Suprapubic skin (tissue), 4 donors: Measurements from ENCODE around the gene PUM1. TPM values are rescaled to one million over a fixed set of nuclear protein-coding genes. Genes with fewer than 3 reads are reported as not detected.
"Not testable (repeated sequence)": the region's sequence is repeated elsewhere in the genome, so short reads cannot be mapped to it uniquely, and the experiment has no call there.

Experiments
- DNase-seq, 2 donors: peaks; one replicate each; pipeline ENCODE4 v3.0.0-alpha.2; 2019; ENCODE audit warnings: low spot score in 2 of 2
- H3K27ac ChIP-seq: fragments of 200-600 bp; sonication (generic); one replicate; pipeline ENCODE4 v1.5.1; 2019
- H3K27me3 ChIP-seq: fragments of 200-600 bp; sonication (generic); one replicate; pipeline ENCODE4 v1.5.1; 2019
- H3K36me3 ChIP-seq: fragments of 200-600 bp; sonication (generic); one replicate; pipeline ENCODE4 v1.5.1; 2019
- H3K4me1 ChIP-seq: fragments of 200-600 bp; sonication (generic); one replicate; pipeline ENCODE4 v1.5.1; 2019
- H3K4me3 ChIP-seq: fragments of 200-600 bp; sonication (generic); one replicate; pipeline ENCODE4 v1.5.1; 2019; ENCODE audit warnings: mild to moderate bottlenecking
- H3K9me3 ChIP-seq: fragments of 200-600 bp; sonication (generic); one replicate; pipeline ENCODE4 v1.5.1; 2019
- EP300 ChIP-seq: sonication (generic); formaldehyde crosslinking; IDR thresholded peaks from one replicate; pipeline ENCODE4 v1.6.1; 2017; ENCODE audit warnings: antibody characterized with exemption
- POLR2A ChIP-seq, 2 donors: fragments of 450-650 bp; IDR thresholded peaks; one replicate each; pipeline ENCODE4 v1.6.1; 2017; ENCODE audit warnings: antibody characterized with exemption in 2 of 2, mild to moderate bottlenecking in 2 of 2, moderate library complexity in 2 of 2
- POLR2AphosphoS5 ChIP-seq, 3 donors: sonication (generic); formaldehyde crosslinking; IDR thresholded peaks; one replicate each; pipeline ENCODE4 v1.6.1; 2017; ENCODE audit warnings: antibody characterized with exemption in 3 of 3
- WGBS: methylation state at CpG from one replicate; pipeline ENCODE4 v1.1.5; 2018; 5-methylcytosine and 5-hydroxymethylcytosine counted together
- total RNA-seq, 4 donors: library from RNA; depleted of rRNA; stranded (reverse); fragments of >200 nt; gene quantifications; one replicate each; pipeline ENCODE4 v1.1.0, GENCODE V29; 2016
- TF ChIP-seq, protein P1 (sequence below), 2 donors: fragments of 200-600 bp in 1 of 2; fragments of 450-650 bp in 1 of 2; sonication (generic) in 1 of 2; IDR thresholded peaks; one replicate each; pipeline ENCODE4 v1.5.1; 2016 to 2019; ENCODE audit warnings: antibody characterized with exemption in 2 of 2, mild to moderate bottlenecking in 1 of 2, moderate library complexity in 1 of 2

PUM1 gene
- total RNA-seq, 4 donors from 2014 or later: 100 to 132 (median 110) TPM

DNA sequence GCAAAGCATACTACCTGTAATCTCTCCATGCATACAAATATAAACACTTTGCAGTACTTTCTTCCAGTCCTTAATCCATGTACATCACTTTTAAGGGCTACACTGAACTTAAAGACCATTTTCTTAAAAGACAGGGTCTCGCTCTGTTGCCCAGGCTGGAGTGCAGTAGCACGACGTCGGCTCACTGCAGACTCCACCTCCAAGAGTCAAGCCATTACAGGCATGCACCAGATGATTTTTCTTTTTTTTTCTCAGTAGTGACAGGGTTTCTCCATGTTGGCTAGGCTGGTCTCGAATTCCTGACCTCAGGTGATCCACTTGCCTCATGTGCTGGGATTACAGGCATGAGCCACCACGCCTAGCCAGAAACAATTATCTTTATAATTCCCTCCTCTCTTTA is 22.9 kb downstream of the PUM1 start:
- Histone ChIP-seq H3K27me3 (no peaks in the 10 kb centered on the region), H3K4me1 (peaks cover 22% of the 10 kb centered on the region), H3K4me3 (no peak overlapping the region), H3K27ac (no peak overlapping the region), H3K36me3 (peaks cover 3% of the 10 kb centered on the region), H3K9me3 (no peaks in the 10 kb centered on the region)
- no peak for TF ChIP-seq POLR2AphosphoS5 (IDR thresholded peaks at IDR 0.05)
- no peak for TF ChIP-seq EP300
- TF ChIP-seq POLR2A (IDR thresholded peaks at IDR 0.05): no peak
- TF ChIP-seq, protein P1, sequence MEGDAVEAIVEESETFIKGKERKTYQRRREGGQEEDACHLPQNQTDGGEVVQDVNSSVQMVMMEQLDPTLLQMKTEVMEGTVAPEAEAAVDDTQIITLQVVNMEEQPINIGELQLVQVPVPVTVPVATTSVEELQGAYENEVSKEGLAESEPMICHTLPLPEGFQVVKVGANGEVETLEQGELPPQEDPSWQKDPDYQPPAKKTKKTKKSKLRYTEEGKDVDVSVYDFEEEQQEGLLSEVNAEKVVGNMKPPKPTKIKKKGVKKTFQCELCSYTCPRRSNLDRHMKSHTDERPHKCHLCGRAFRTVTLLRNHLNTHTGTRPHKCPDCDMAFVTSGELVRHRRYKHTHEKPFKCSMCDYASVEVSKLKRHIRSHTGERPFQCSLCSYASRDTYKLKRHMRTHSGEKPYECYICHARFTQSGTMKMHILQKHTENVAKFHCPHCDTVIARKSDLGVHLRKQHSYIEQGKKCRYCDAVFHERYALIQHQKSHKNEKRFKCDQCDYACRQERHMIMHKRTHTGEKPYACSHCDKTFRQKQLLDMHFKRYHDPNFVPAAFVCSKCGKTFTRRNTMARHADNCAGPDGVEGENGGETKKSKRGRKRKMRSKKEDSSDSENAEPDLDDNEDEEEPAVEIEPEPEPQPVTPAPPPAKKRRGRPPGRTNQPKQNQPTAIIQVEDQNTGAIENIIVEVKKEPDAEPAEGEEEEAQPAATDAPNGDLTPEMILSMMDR (IDR thresholded peaks at IDR 0.05): no peak
- no peak for DNase-seq
- WGBS: 56% methylated on average over 6 of the region's 6 CpGs

DNA sequence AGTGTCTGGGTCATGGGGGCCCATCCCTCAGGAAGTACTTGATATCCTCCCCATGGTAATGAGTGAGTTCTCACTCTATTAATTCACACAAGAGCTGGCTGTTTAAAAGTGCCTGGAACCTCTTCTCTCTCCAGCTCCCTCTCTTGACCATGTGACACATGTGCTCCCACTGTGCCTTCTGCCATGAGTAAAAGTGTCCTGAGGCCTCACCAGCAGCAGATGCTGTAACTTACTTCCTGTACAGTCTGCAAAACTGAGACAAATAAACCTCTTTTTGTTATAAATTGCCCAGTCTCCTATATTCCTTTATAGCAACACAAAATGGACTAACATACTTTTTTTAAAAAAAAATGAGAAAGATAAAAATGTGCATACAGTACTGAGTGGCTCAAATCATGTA is 24.0 kb downstream of the PUM1 start:
- H3K27me3 ChIP-seq: no peaks in the 10 kb centered on the region
- H3K4me1 ChIP-seq: peaks cover 13% of the 10 kb centered on the region
- no peak for DNase-seq
- no peaks in the 10 kb centered on the region for H3K9me3 ChIP-seq
- TF ChIP-seq EP300: no peak
- TF ChIP-seq, protein P1 (IDR thresholded peaks at IDR 0.05): no peak
- TF ChIP-seq POLR2A (IDR thresholded peaks at IDR 0.05): no peak
- TF ChIP-seq POLR2AphosphoS5 (IDR thresholded peaks at IDR 0.05): no peak
- H3K36me3 ChIP-seq: peaks cover 3% of the 10 kb centered on the region
- H3K4me3 ChIP-seq: no peak overlapping the region
- no peak overlapping the region for H3K27ac ChIP-seq

DNA sequence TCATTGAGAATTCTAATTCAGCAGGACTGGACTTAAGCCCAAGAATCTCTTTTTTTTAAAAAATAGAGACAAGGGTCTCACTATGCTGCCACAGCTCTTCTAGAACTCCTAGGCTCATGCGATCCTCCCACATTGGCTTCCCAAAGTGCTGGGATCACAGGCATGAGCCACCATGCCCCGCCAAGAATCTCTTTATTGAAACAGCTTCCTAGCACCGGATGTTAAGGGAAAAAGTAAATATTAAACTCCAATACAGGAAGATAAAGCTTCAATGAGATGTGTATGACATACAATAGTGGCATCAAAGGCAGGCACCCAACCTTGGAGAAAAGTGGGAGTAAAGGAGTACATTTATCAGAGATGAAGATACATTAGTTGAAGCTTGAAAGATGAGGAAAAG is 25.5 kb downstream of the PUM1 start:
- peaks cover 18% of the 10 kb centered on the region for H3K4me1 ChIP-seq

DNA sequence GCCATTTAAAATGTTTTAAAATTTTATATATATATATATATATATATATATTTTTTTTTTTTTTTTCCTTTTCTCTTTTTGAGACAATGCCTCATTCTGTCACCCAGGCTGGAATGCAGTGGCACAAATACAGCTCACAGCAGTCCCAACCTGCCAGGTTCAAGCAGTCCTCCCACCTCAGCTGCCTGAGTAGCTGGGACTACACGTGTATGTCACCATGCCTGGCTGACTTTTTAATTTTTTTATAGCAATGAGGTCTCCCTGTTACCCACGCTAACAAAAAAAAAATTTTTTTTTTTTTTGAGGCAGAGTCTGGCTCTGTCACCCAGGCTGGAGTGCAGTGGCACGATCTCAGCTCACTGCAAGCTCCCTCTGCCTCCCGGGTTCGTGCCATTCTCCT is 26.6 kb downstream of the PUM1 start:
- not testable (repeated sequence) for DNase-seq, H3K27ac ChIP-seq
- WGBS: 55% methylated on average over 5 of the region's 5 CpGs

More for the DNA sequence above, 25.5 kb downstream of the PUM1 start:
- H3K36me3 ChIP-seq: peaks cover 3% of the 10 kb centered on the region
- no peaks in the 10 kb centered on the region for H3K9me3 ChIP-seq
- WGBS: 58% methylated on average over 3 of the region's 3 CpGs
- H3K27me3 ChIP-seq: no peaks in the 10 kb centered on the region
- H3K4me3 ChIP-seq: no peak overlapping the region
- TF ChIP-seq POLR2AphosphoS5 (IDR thresholded peaks at IDR 0.05) (no peak), POLR2A (IDR thresholded peaks at IDR 0.05) (no peak), EP300 (no peak)
- TF ChIP-seq, protein P1 (IDR thresholded peaks at IDR 0.05): no peak
- no peak overlapping the region for H3K27ac ChIP-seq
- no peak for DNase-seq

DNA sequence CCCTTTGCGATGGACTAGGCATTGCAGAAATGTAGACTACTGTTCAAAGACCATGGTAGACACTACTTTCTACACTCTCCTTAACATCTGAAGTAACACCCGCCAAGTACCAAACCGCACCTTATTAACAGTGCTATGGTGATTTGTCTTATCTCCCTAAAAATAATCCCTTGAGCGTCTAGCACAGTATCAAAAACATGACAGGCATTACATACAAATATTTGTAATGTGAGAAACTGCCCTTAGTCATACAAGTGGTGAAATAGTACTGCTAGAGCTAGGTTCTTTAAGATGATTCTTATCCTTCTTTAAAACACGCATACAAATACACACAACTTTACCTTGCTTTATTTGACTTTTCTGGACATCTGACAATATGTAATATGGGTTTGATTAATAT is 27.2 kb downstream of the PUM1 start:
- Histone ChIP-seq H3K9me3 (no peaks in the 10 kb centered on the region), H3K36me3 (no peaks in the 10 kb centered on the region), H3K27me3 (no peaks in the 10 kb centered on the region), H3K4me1 (peaks cover 34% of the 10 kb centered on the region), H3K4me3 (no peak overlapping the region), H3K27ac (no peak overlapping the region)
- TF ChIP-seq, protein P1 (IDR thresholded peaks at IDR 0.05): no peak
- TF ChIP-seq POLR2AphosphoS5 (IDR thresholded peaks at IDR 0.05) (no peak), EP300 (no peak), POLR2A (IDR thresholded peaks at IDR 0.05) (no peak)
- no peak for DNase-seq
- WGBS: 66% methylated on average over 5 of the region's 5 CpGs

More for the DNA sequence above, 26.6 kb downstream of the PUM1 start:
- H3K4me3 ChIP-seq, H3K9me3 ChIP-seq, H3K27me3 ChIP-seq, H3K36me3 ChIP-seq: not testable (repeated sequence)
- peaks cover 28% of the 10 kb centered on the region for H3K4me1 ChIP-seq
